ENCODE data around the gene S100A3.

DNA sequence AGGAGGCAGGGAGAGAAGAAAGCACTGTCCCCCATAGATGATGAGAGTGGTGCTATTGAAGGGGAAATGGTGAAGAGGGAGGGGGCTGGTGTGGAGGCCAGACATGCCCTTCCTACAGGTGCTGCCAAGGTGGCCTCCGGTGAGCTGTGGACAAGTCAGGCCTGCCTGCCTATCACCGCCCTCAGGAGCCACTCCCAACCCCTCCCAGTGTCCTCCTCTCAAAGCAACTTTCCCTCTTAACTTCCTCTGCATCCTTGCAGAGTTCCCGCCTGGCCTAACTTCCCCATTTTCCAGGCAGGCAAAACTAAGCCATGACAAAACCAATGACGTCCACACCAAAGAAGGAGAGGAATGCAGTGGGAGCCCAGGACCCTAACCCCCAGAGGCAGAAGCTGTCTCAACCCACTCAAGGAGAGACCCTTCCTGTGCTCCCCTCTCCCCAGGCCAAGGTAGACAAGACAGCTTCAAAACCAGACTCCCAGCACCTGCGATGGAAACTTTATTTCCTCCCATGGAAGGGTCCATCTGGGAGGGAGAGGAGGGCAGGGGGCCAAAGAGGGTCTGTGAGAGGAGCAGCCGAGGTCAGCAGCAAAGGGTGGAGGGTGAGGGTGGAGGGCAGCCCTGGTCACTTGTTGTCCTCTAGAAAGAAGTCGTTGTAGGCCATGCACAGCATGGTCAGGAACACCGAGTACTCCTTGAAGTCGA, 12.2 kb downstream of the S100A3 start:
- TF ChIP-seq, protein P1, sequence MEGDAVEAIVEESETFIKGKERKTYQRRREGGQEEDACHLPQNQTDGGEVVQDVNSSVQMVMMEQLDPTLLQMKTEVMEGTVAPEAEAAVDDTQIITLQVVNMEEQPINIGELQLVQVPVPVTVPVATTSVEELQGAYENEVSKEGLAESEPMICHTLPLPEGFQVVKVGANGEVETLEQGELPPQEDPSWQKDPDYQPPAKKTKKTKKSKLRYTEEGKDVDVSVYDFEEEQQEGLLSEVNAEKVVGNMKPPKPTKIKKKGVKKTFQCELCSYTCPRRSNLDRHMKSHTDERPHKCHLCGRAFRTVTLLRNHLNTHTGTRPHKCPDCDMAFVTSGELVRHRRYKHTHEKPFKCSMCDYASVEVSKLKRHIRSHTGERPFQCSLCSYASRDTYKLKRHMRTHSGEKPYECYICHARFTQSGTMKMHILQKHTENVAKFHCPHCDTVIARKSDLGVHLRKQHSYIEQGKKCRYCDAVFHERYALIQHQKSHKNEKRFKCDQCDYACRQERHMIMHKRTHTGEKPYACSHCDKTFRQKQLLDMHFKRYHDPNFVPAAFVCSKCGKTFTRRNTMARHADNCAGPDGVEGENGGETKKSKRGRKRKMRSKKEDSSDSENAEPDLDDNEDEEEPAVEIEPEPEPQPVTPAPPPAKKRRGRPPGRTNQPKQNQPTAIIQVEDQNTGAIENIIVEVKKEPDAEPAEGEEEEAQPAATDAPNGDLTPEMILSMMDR (IDR thresholded peaks at IDR 0.05; ENCODE audit: insufficient read depth, low read length, poor library complexity, severe bottlenecking): no peak
- TF ChIP-seq EZH2phosphoT487 (conservative IDR thresholded peaks at IDR 0.05; ENCODE audit: low read length): no peak

Measured in SU-DHL-6 (cell line).